CD14-positive monocyte (primary cell): Measurements from ENCODE around the gene ZP1. TPM values are rescaled to one million over a fixed set of nuclear protein-coding genes. Genes with fewer than 3 reads are reported as not detected.

Source experiments
- DNase-seq, 3 donors: peaks; one replicate each; pipeline ENCODE4 v3.0.0-alpha.2; 2011 to 2022
- H2AFZ ChIP-seq: 2 replicates; pipeline ENCODE4 v1.6.0; 2012; ENCODE audit warnings: mild to moderate bottlenecking, low read depth, low read length, inconsistent platforms; ENCODE audit not compliant: insufficient read depth, poor library complexity, severe bottlenecking
- H3K27ac ChIP-seq, 2 donors: 1 replicate in 1 of 2; 2 replicates in 1 of 2; pipeline ENCODE4 v1.5.1; 2012 to 2013; ENCODE audit warnings: low read length in 2 of 2, control low read depth in 1 of 2, inconsistent platforms in 1 of 2, low read depth in 1 of 2, mild to moderate bottlenecking in 1 of 2
- H3K27me3 ChIP-seq, 2 donors: one replicate each; pipeline versions ENCODE4 v1.6.0 to v1.6.1; 2011 to 2013; ENCODE audit warnings: low read length in 2 of 2; ENCODE audit not compliant: control insufficient read depth in 2 of 2, insufficient read depth in 2 of 2
- H3K36me3 ChIP-seq, 2 donors: replicated peaks in 1 of 2; 1 replicate in 1 of 2; 2 replicates in 1 of 2; pipeline versions ENCODE4 v1.5.1 to v1.6.1; 2012 to 2013; ENCODE audit warnings: low read length in 2 of 2, control low read depth in 1 of 2, inconsistent platforms in 1 of 2, mild to moderate bottlenecking in 1 of 2; ENCODE audit not compliant: insufficient read depth in 2 of 2, control insufficient read depth in 1 of 2
- H3K4me1 ChIP-seq, 2 donors: 1 replicate in 1 of 2; 2 replicates in 1 of 2; pipeline versions ENCODE4 v1.5.1 to v1.6.1; 2012 to 2013; ENCODE audit warnings: low read length in 2 of 2, control low read depth in 1 of 2, inconsistent platforms in 1 of 2, mild to moderate bottlenecking in 1 of 2, moderate library complexity in 1 of 2; ENCODE audit not compliant: insufficient read depth in 2 of 2, control insufficient read depth in 1 of 2
- H3K4me2 ChIP-seq: replicated peaks from 2 replicates; pipeline ENCODE3; 2012; ENCODE audit warnings: low read length, moderate library complexity, mild to moderate bottlenecking; ENCODE audit not compliant: poor library complexity, severe bottlenecking; ENCODE audit errors: extremely low read depth
- H3K4me3 ChIP-seq, 3 experiments: fragments of 200-600 bp in 1 of 3; sonication (generic) in 1 of 3; replicated peaks in 1 of 3; 1 replicate in 2 of 3; 2 replicates in 1 of 3; pipeline ENCODE4 v1.5.1; 2011 to 2013; ENCODE audit warnings: low read length in 3 of 3, mild to moderate bottlenecking in 3 of 3, control low read depth in 2 of 3, low read depth in 2 of 3, inconsistent platforms in 1 of 3, moderate library complexity in 1 of 3
- H3K79me2 ChIP-seq: 2 replicates; pipeline ENCODE4 v1.6.0; 2012; ENCODE audit warnings: mild to moderate bottlenecking, control low read depth, inconsistent platforms, low read length, moderate library complexity; ENCODE audit not compliant: insufficient read depth
- H3K9ac ChIP-seq: 2 replicates; pipeline ENCODE4 v1.6.0; 2017; ENCODE audit warnings: low read length, mild to moderate bottlenecking; ENCODE audit not compliant: insufficient read depth, poor library complexity, severe bottlenecking
- H3K9me3 ChIP-seq, 2 donors: replicated peaks in 1 of 2; 1 replicate in 1 of 2; 2 replicates in 1 of 2; pipeline versions ENCODE4 v1.5.1 to v1.6.1; 2012 to 2013; ENCODE audit warnings: low read length in 2 of 2, control low read depth in 1 of 2; ENCODE audit not compliant: control insufficient read depth in 1 of 2, insufficient read depth in 1 of 2
- H4K20me1 ChIP-seq: 2 replicates; pipeline ENCODE4 v1.6.0; 2012; ENCODE audit warnings: mild to moderate bottlenecking, low read length, control low read depth, moderate library complexity; ENCODE audit not compliant: insufficient read depth
- H3K27ac Mint-ChIP-seq, 7 donors: one replicate each; pipeline ENCODE4 v1.8.0; 2020; ENCODE audit warnings: mild to moderate bottlenecking in 7 of 7, mixed read lengths in 7 of 7, moderate library complexity in 6 of 7, inconsistent platforms in 2 of 7
- H3K27me3 Mint-ChIP-seq, 3 donors: one replicate each; pipeline ENCODE4 v1.8.0; 2021 to 2022; ENCODE audit warnings: low read depth in 3 of 3, mild to moderate bottlenecking in 3 of 3, mixed read lengths in 3 of 3, moderate library complexity in 3 of 3, inconsistent platforms in 1 of 3
- H3K36me3 Mint-ChIP-seq, 2 donors: one replicate each; pipeline ENCODE4 v1.8.0; 2020; ENCODE audit warnings: mixed read lengths in 2 of 2, inconsistent platforms in 1 of 2, mild to moderate bottlenecking in 1 of 2
- H3K4me1 Mint-ChIP-seq: one replicate; pipeline ENCODE4 v1.8.0; 2020; ENCODE audit warnings: mild to moderate bottlenecking, mixed read lengths
- H3K4me3 Mint-ChIP-seq, 2 donors: one replicate each; pipeline ENCODE4 v1.8.0; 2020; ENCODE audit warnings: mild to moderate bottlenecking in 2 of 2, mixed read lengths in 2 of 2, moderate library complexity in 1 of 2
- H3K9me3 Mint-ChIP-seq, 7 donors: one replicate each; pipeline ENCODE4 v1.8.0; 2020 to 2022; ENCODE audit warnings: mixed read lengths in 7 of 7, mild to moderate bottlenecking in 6 of 7, moderate library complexity in 6 of 7, inconsistent platforms in 2 of 7
- CTCF ChIP-seq: fragments of 200-600 bp; IDR thresholded peaks from one replicate; pipeline ENCODE4 v1.8.0; 2022; ENCODE audit warnings: antibody characterized with exemption, mild to moderate bottlenecking
- WGBS: methylation state at CpG from one replicate; pipeline ENCODE4 v1.1.5; 2013; ENCODE audit warnings: missing lambda C conversion rate; ENCODE audit not compliant: insufficient coverage; 5-methylcytosine and 5-hydroxymethylcytosine counted together
- intact Hi-C, 2 donors: fragments of 100-400 bp; cut with micrococcal nuclease; formaldehyde crosslinking; loops; one replicate each; pipeline versions ENCODE4 v1.15.0 to v1.15.1; 2023
- polyA plus RNA-seq, 3 donors: library from polyadenylated mRNA; depleted of rRNA in 1 of 3; unstranded in 2 of 3; stranded (reverse) in 1 of 3; fragments of 300-500 nt in 2 of 3; fragments of >200 nt in 1 of 3; fragmentation: Illumina TruSeq in 2 of 3; gene quantifications; 1 replicate in 2 of 3; 2 replicates in 1 of 3; pipeline ENCODE4 v1.2.3, GENCODE V29; 2012 to 2021

The ZP1 gene
- polyA plus RNA-seq, 3 donors = 0.09 to 0.40 TPM; not detected in 1

GRCh38 chr11:60848714-60849151 lies 18.6 kb upstream of the ZP1 start:
- H3K27me3 Mint-ChIP-seq = peaks cover 0 to 4% (median 1%) of the 10 kb centered on the region in 3 donors
- Histone ChIP-seq H2AFZ (no peak overlapping the region), H3K27ac (no peak overlapping the region), H3K9me3 (no peaks in the 10 kb centered on the region), H3K79me2 (peaks cover 16% of the 10 kb centered on the region), H3K4me1 (peaks cover 8 to 18% of the 10 kb centered on the region in 2 donors), H3K36me3 (peaks cover 44 to 51% of the 10 kb centered on the region in 2 donors), H3K27me3 (no peaks in the 10 kb centered on the region), H3K4me2 (no peak overlapping the region), H4K20me1 (no peaks in the 10 kb centered on the region), H3K4me3 (no peak overlapping the region), H3K9ac (no peak overlapping the region)
- H3K36me3 Mint-ChIP-seq = peaks cover 56 to 65% of the 10 kb centered on the region in 2 donors
- intact Hi-C loops = no loop called here
- H3K27ac Mint-ChIP-seq = peak overlapping the region in 4 of 7 donors; percentile 2 to 66 (median 38)
- no peak overlapping the region for H3K4me3 Mint-ChIP-seq
- DNase-seq = no peak
- peaks cover 0 to 4% (median 0%) of the 10 kb centered on the region in 7 donors for H3K9me3 Mint-ChIP-seq
- TF ChIP-seq CTCF = no peak
- H3K4me1 Mint-ChIP-seq = peaks cover 24% of the 10 kb centered on the region
- 69% methylated on average over 5 of the region's 10 CpGs for WGBS

GRCh38 chr11:60849641-60850520 lies 17.5 kb upstream of the ZP1 start:
- Histone ChIP-seq H3K9ac (no peak overlapping the region), H3K36me3 (peaks cover 44 to 51% of the 10 kb centered on the region in 2 donors), H3K4me3 (no peak overlapping the region), H3K27ac (no peak overlapping the region), H3K4me2 (no peak overlapping the region), H3K27me3 (peaks cover 0 to 3% of the 10 kb centered on the region in 2 donors), H4K20me1 (no peaks in the 10 kb centered on the region), H3K4me1 (peaks cover 0 to 6% of the 10 kb centered on the region in 2 donors), H2AFZ (no peak overlapping the region), H3K79me2 (peaks cover 5% of the 10 kb centered on the region), H3K9me3 (no peaks in the 10 kb centered on the region)
- 94% methylated on average over 26 of the region's 29 CpGs for WGBS
- no peak overlapping the region for H3K4me3 Mint-ChIP-seq
- H3K27me3 Mint-ChIP-seq = peaks cover 4 to 10% (median 4%) of the 10 kb centered on the region in 3 donors
- intact Hi-C loops = no loop called here
- peaks cover 49 to 60% of the 10 kb centered on the region in 2 donors for H3K36me3 Mint-ChIP-seq
- no peak for DNase-seq
- TF ChIP-seq CTCF = no peak
- H3K9me3 Mint-ChIP-seq = peaks cover 0 to 4% (median 0%) of the 10 kb centered on the region in 7 donors
- no peak overlapping the region for H3K27ac Mint-ChIP-seq
- peaks cover 15% of the 10 kb centered on the region for H3K4me1 Mint-ChIP-seq
